Measurements from ENCODE around the gene ACSBG1. TPM values are rescaled to one million over a fixed set of nuclear protein-coding genes. Genes with fewer than 3 reads are reported as not detected.

Gene ACSBG1
- total and polyA plus RNA-seq, 10 donors = 0.16 to 0.33 (median 0.25) TPM; not detected in 4

- Histone ChIP-seq H3K27ac (peak overlapping the region; percentile 9 to 81 (median 72)), H3K9me3 (no peaks in the 10 kb centered on the region), H3K27me3 (replicated peaks in 1 of 7) (no peaks in the 10 kb centered on the region), H3K36me3 (peaks cover 0 to 68% (median 46%) of the 10 kb centered on the region in 6 donors), H3K4me1 (peaks cover 20 to 88% (median 64%) of the 10 kb centered on the region in 6 donors), H3K4me3 (no peak overlapping the region)
- intact Hi-C loops (cut with DNase I; ENCODE audit: low total_unique reads) = no loop called here
- 74 to 78% (median 77%) methylated on average over 17 of the region's 17 CpGs for WGBS, 5 donors
- no peak for TF ChIP-seq POLR2A (IDR thresholded peaks at IDR 0.05)
- TF ChIP-seq CTCF (IDR thresholded peaks at IDR 0.05 in 8 of 11, conservative IDR thresholded peaks at IDR 0.05 in 3 of 11) = no peak
- no peak for TF ChIP-seq POLR2AphosphoS5 (IDR thresholded peaks at IDR 0.05)
- DNase-seq = no peak
These were observed 63.3 kb downstream of the ACSBG1 start for GRCh38 chr15:78170848-78171773.

DNA sequence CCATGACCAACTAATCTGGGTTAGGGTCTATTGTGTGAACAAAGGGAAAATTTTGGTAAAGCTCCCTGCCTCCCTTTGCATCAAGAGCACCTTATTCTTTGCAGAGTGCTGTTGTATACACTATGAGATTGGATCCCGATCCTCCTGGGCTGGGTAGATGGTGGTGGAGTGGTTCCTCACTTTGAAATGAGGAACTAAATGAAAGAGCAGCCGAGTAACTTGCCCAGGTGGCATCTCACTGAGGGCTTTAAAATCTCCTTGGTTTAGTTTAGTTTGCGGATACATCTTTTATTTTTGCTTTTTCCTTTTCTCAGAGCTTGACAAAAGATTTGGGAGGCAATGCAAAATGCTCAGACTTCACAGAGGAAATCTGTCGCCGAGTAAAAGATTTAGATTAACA is 65.8 kb downstream of the ACSBG1 start:
- no peak for DNase-seq
- TF ChIP-seq CTCF (IDR thresholded peaks at IDR 0.05 in 8 of 11, conservative IDR thresholded peaks at IDR 0.05 in 3 of 11) = no peak
- TF ChIP-seq POLR2AphosphoS5 (IDR thresholded peaks at IDR 0.05) = no peak
- TF ChIP-seq POLR2A (IDR thresholded peaks at IDR 0.05) = no peak
- Histone ChIP-seq H3K27me3 (replicated peaks in 1 of 7) (no peaks in the 10 kb centered on the region), H3K4me1 (peaks cover 10 to 67% (median 49%) of the 10 kb centered on the region in 6 donors), H3K36me3 (peaks cover 0 to 93% (median 69%) of the 10 kb centered on the region in 6 donors), H3K4me3 (no peak overlapping the region), H3K9me3 (no peaks in the 10 kb centered on the region), H3K27ac (peak overlapping the region in 4 of 8 donors; percentile 5 to 79 (median 46))
- intact Hi-C loops (cut with DNase I; ENCODE audit: low total_unique reads) = no loop called here
- WGBS, 5 donors = 46 to 67% (median 61%) methylated on average over 5 of the region's 5 CpGs

- H3K27ac ChIP-seq = peak overlapping the region in 4 of 8 donors; percentile 36 to 79 (median 54)
- H3K27me3 ChIP-seq (replicated peaks in 1 of 7) = no peaks in the 10 kb centered on the region
- TF ChIP-seq POLR2AphosphoS5 (IDR thresholded peaks at IDR 0.05) = no peak
- TF ChIP-seq CTCF (IDR thresholded peaks at IDR 0.05 in 8 of 11, conservative IDR thresholded peaks at IDR 0.05 in 3 of 11) = no peak
- no peak for TF ChIP-seq POLR2A (IDR thresholded peaks at IDR 0.05)
- no peak overlapping the region for H3K4me3 ChIP-seq
- peaks cover 4 to 54% (median 38%) of the 10 kb centered on the region in 6 donors for H3K4me1 ChIP-seq
- no peaks in the 10 kb centered on the region for H3K9me3 ChIP-seq
- intact Hi-C loops (cut with DNase I; ENCODE audit: low total_unique reads) = no loop called here
- 76 to 86% (median 80%) methylated on average over 10 of the region's 10 CpGs for WGBS, 5 donors
- peaks cover 0 to 100% (median 78%) of the 10 kb centered on the region in 6 donors for H3K36me3 ChIP-seq
- DNase-seq = no peak
These were observed 67.0 kb downstream of the ACSBG1 start for GRCh38 chr15:78167227-78167888.

GRCh38 chr15:78164010-78164409 is 70.4 kb downstream of the ACSBG1 start:
- intact Hi-C loops (cut with DNase I; ENCODE audit: low total_unique reads) = no loop called here
- 89 to 95% (median 95%) methylated on average over 2 of the region's 2 CpGs for WGBS, 5 donors
- H3K36me3 ChIP-seq = peaks cover 0 to 100% (median 86%) of the 10 kb centered on the region in 6 donors
- peaks cover 4 to 21% (median 19%) of the 10 kb centered on the region in 6 donors for H3K4me1 ChIP-seq
- no peak overlapping the region for H3K4me3 ChIP-seq
- no peaks in the 10 kb centered on the region for H3K9me3 ChIP-seq
- no peak overlapping the region for H3K27ac ChIP-seq
- no peak for DNase-seq
- no peaks in the 10 kb centered on the region for H3K27me3 ChIP-seq (replicated peaks in 1 of 7)
- TF ChIP-seq POLR2A (IDR thresholded peaks at IDR 0.05) = no peak
- no peak for TF ChIP-seq CTCF (IDR thresholded peaks at IDR 0.05 in 8 of 11, conservative IDR thresholded peaks at IDR 0.05 in 3 of 11)
- no peak for TF ChIP-seq POLR2AphosphoS5 (IDR thresholded peaks at IDR 0.05)

Measured in spleen (tissue), 11 donors.